GM12872 (cell line): ENCODE results near the gene WNT10A.

Experiments used
- CTCF ChIP-seq: IDR thresholded peaks from 3 replicates; pipeline ENCODE4 v1.5.1; 2011; ENCODE audit warnings: low read depth, mild to moderate bottlenecking, low read length, moderate library complexity; ENCODE audit not compliant: insufficient read depth

Gene WNT10A

DNA sequence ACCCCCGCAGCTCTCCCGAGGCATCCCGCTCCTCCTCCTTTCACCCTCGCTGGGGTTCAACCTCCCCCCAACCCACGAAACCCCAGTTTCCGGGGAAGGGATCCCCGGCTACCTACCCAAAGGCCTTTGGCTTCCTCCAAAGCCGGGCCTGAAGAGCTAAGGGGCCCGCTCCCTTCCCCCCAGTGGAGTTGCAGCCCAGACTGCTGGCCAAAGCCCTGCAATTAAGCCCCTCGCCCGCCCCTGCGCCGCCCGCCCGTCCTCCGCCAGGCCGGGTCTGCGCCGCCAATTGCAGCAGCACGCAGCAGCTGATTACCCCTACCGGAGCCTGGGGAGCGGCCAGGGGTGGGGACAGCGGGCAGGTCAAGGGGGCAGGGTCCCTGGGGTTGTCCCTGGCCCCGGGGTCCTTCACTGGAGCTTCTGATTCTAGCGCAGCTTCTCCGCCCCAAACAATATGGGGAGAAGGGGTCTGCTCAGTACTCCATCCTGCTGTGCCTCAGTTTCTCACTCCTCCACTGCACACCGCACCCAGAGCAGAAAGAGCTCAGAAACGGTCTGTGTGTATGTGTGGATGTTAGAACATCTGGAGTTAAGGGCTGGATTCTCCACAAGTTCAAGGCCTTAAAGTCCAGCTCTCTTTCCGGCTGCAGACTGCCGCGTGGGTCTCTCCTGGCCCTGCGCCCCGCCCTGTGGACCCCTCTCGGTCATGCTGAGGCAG lies 16.9 kb downstream of the WNT10A start:
- no peak for TF ChIP-seq CTCF

GRCh38 chr2:218898109-218898878 lies 17.6 kb downstream of the WNT10A start:
- TF ChIP-seq CTCF, result peak; percentile 96

GRCh38 chr2:218899147-218899546 lies 18.5 kb downstream of the WNT10A start:
- no peak for TF ChIP-seq CTCF

DNA sequence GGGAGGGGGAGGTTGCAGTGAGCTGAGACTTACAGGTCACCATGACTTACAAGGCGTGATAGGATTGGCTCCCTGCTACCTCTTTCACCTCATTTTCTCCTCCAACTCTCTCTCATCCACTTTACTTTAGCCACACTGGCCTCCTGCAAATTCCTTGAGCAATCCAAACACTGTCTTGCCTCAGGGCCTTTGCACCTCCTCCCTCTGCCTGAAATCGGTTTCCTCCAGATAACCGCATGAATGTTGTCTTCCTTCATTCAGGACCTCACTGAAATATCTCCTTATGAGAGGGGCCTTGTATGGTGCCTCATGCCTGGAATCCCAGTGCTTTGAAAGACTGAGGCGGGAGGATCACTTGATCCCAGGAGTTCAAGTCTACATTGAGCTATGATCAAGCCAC lies 21.8 kb downstream of the WNT10A start:
- no peak for TF ChIP-seq CTCF

DNA sequence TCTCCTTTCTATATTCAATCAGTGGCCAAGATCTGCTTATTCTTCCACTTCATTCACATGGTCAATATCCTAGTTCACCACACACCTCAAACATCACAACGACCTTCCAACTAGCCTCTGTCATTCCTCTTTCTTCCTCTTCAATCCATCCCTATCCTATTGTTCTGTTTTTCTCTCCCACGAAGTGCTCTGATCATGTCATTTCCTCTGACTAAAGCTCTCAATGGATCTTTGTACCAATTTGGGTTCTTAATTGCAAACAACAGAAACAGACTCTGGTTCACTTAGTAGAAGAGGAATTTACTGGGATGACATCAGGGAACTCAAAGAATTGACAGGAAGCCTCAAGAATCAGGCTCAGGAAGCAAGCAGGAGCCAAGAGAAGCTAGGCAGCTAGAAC lies 23.5 kb downstream of the WNT10A start:
- TF ChIP-seq CTCF, result no peak

GRCh38 chr2:218908721-218909619 lies 28.3 kb downstream of the WNT10A start:
- TF ChIP-seq CTCF, result no peak

DNA sequence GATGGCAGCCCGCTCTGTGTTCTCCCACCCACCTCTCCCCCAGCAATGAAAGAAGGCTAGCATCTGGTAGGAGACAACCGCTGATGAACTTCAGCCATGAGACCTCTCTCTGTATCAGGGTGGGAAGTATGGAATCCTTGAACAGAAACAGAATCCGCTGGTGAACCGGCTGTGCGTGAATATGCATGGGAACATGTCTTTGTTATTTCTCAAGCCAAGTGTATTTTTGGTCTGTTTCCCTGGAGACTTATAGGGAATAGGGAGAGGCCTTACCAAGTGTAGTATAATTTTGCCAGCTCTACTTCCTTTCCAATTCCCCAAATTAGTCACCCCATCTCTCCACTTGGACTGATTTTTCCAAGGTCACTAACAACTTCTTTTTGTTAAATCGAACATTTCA lies 30.1 kb downstream of the WNT10A start:
- TF ChIP-seq CTCF, result no peak
